CD14-positive monocyte (primary cell): ENCODE measurements around the gene SGK2. TPM values are rescaled to one million over a fixed set of nuclear protein-coding genes. Genes with fewer than 3 reads are reported as not detected.

Experiments used
- DNase-seq, 3 donors: peaks; one replicate each; pipeline ENCODE4 v3.0.0-alpha.2; 2011 to 2022
- H2AFZ ChIP-seq: 2 replicates; pipeline ENCODE4 v1.6.0; 2012; ENCODE audit warnings: mild to moderate bottlenecking, low read depth, low read length, inconsistent platforms; ENCODE audit not compliant: insufficient read depth, poor library complexity, severe bottlenecking
- H3K27ac ChIP-seq, 2 donors: 1 replicate in 1 of 2; 2 replicates in 1 of 2; pipeline ENCODE4 v1.5.1; 2012 to 2013; ENCODE audit warnings: low read length in 2 of 2, control low read depth in 1 of 2, inconsistent platforms in 1 of 2, low read depth in 1 of 2, mild to moderate bottlenecking in 1 of 2
- H3K27me3 ChIP-seq, 2 donors: one replicate each; pipeline versions ENCODE4 v1.6.0 to v1.6.1; 2011 to 2013; ENCODE audit warnings: low read length in 2 of 2; ENCODE audit not compliant: control insufficient read depth in 2 of 2, insufficient read depth in 2 of 2
- H3K36me3 ChIP-seq, 2 donors: replicated peaks in 1 of 2; 1 replicate in 1 of 2; 2 replicates in 1 of 2; pipeline versions ENCODE4 v1.5.1 to v1.6.1; 2012 to 2013; ENCODE audit warnings: low read length in 2 of 2, control low read depth in 1 of 2, inconsistent platforms in 1 of 2, mild to moderate bottlenecking in 1 of 2; ENCODE audit not compliant: insufficient read depth in 2 of 2, control insufficient read depth in 1 of 2
- H3K4me1 ChIP-seq, 2 donors: 1 replicate in 1 of 2; 2 replicates in 1 of 2; pipeline versions ENCODE4 v1.5.1 to v1.6.1; 2012 to 2013; ENCODE audit warnings: low read length in 2 of 2, control low read depth in 1 of 2, inconsistent platforms in 1 of 2, mild to moderate bottlenecking in 1 of 2, moderate library complexity in 1 of 2; ENCODE audit not compliant: insufficient read depth in 2 of 2, control insufficient read depth in 1 of 2
- H3K4me2 ChIP-seq: replicated peaks from 2 replicates; pipeline ENCODE3; 2012; ENCODE audit warnings: low read length, moderate library complexity, mild to moderate bottlenecking; ENCODE audit not compliant: poor library complexity, severe bottlenecking; ENCODE audit errors: extremely low read depth
- H3K4me3 ChIP-seq, 3 experiments: fragments of 200-600 bp in 1 of 3; sonication (generic) in 1 of 3; replicated peaks in 1 of 3; 1 replicate in 2 of 3; 2 replicates in 1 of 3; pipeline ENCODE4 v1.5.1; 2011 to 2013; ENCODE audit warnings: low read length in 3 of 3, mild to moderate bottlenecking in 3 of 3, control low read depth in 2 of 3, low read depth in 2 of 3, inconsistent platforms in 1 of 3, moderate library complexity in 1 of 3
- H3K79me2 ChIP-seq: 2 replicates; pipeline ENCODE4 v1.6.0; 2012; ENCODE audit warnings: mild to moderate bottlenecking, control low read depth, inconsistent platforms, low read length, moderate library complexity; ENCODE audit not compliant: insufficient read depth
- H3K9ac ChIP-seq: 2 replicates; pipeline ENCODE4 v1.6.0; 2017; ENCODE audit warnings: low read length, mild to moderate bottlenecking; ENCODE audit not compliant: insufficient read depth, poor library complexity, severe bottlenecking
- H3K9me3 ChIP-seq, 2 donors: replicated peaks in 1 of 2; 1 replicate in 1 of 2; 2 replicates in 1 of 2; pipeline versions ENCODE4 v1.5.1 to v1.6.1; 2012 to 2013; ENCODE audit warnings: low read length in 2 of 2, control low read depth in 1 of 2; ENCODE audit not compliant: control insufficient read depth in 1 of 2, insufficient read depth in 1 of 2
- H4K20me1 ChIP-seq: 2 replicates; pipeline ENCODE4 v1.6.0; 2012; ENCODE audit warnings: mild to moderate bottlenecking, low read length, control low read depth, moderate library complexity; ENCODE audit not compliant: insufficient read depth
- H3K27ac Mint-ChIP-seq, 7 donors: one replicate each; pipeline ENCODE4 v1.8.0; 2020; ENCODE audit warnings: mild to moderate bottlenecking in 7 of 7, mixed read lengths in 7 of 7, moderate library complexity in 6 of 7, inconsistent platforms in 2 of 7
- H3K27me3 Mint-ChIP-seq, 3 donors: one replicate each; pipeline ENCODE4 v1.8.0; 2021 to 2022; ENCODE audit warnings: low read depth in 3 of 3, mild to moderate bottlenecking in 3 of 3, mixed read lengths in 3 of 3, moderate library complexity in 3 of 3, inconsistent platforms in 1 of 3
- H3K36me3 Mint-ChIP-seq, 2 donors: one replicate each; pipeline ENCODE4 v1.8.0; 2020; ENCODE audit warnings: mixed read lengths in 2 of 2, inconsistent platforms in 1 of 2, mild to moderate bottlenecking in 1 of 2
- H3K4me1 Mint-ChIP-seq: one replicate; pipeline ENCODE4 v1.8.0; 2020; ENCODE audit warnings: mild to moderate bottlenecking, mixed read lengths
- H3K4me3 Mint-ChIP-seq, 2 donors: one replicate each; pipeline ENCODE4 v1.8.0; 2020; ENCODE audit warnings: mild to moderate bottlenecking in 2 of 2, mixed read lengths in 2 of 2, moderate library complexity in 1 of 2
- H3K9me3 Mint-ChIP-seq, 7 donors: one replicate each; pipeline ENCODE4 v1.8.0; 2020 to 2022; ENCODE audit warnings: mixed read lengths in 7 of 7, mild to moderate bottlenecking in 6 of 7, moderate library complexity in 6 of 7, inconsistent platforms in 2 of 7
- CTCF ChIP-seq: fragments of 200-600 bp; IDR thresholded peaks from one replicate; pipeline ENCODE4 v1.8.0; 2022; ENCODE audit warnings: antibody characterized with exemption, mild to moderate bottlenecking
- WGBS: methylation state at CpG from one replicate; pipeline ENCODE4 v1.1.5; 2013; ENCODE audit warnings: missing lambda C conversion rate; ENCODE audit not compliant: insufficient coverage; 5-methylcytosine and 5-hydroxymethylcytosine counted together
- intact Hi-C, 2 donors: fragments of 100-400 bp; cut with micrococcal nuclease; formaldehyde crosslinking; loops; one replicate each; pipeline versions ENCODE4 v1.15.0 to v1.15.1; 2023
- polyA plus RNA-seq, 3 donors: library from polyadenylated mRNA; depleted of rRNA in 1 of 3; unstranded in 2 of 3; stranded (reverse) in 1 of 3; fragments of 300-500 nt in 2 of 3; fragments of >200 nt in 1 of 3; fragmentation: Illumina TruSeq in 2 of 3; gene quantifications; 1 replicate in 2 of 3; 2 replicates in 1 of 3; pipeline ENCODE4 v1.2.3, GENCODE V29; 2012 to 2021

The SGK2 gene
- polyA plus RNA-seq, 3 donors: 0.17 TPM; not detected in 2

GRCh38 chr20:43543138-43543537 is 15.7 kb upstream of the SGK2 start:
- H3K9me3 ChIP-seq: no peaks in the 10 kb centered on the region
- Mint-ChIP-seq H3K27me3 (peaks cover 0 to 5% (median 0%) of the 10 kb centered on the region in 3 donors), H3K4me3 (no peak overlapping the region), H3K27ac (no peak overlapping the region), H3K9me3 (peaks cover 0 to 12% (median 7%) of the 10 kb centered on the region in 7 donors), H3K4me1 (peaks cover 4% of the 10 kb centered on the region), H3K36me3 (peaks cover 5 to 8% of the 10 kb centered on the region in 2 donors)
- no peaks in the 10 kb centered on the region for H3K79me2 ChIP-seq
- no peak for DNase-seq
- H2AFZ ChIP-seq: no peak overlapping the region
- H3K4me2 ChIP-seq: no peak overlapping the region
- no peak for TF ChIP-seq CTCF
- no peaks in the 10 kb centered on the region for H3K27me3 ChIP-seq
- peaks cover 0 to 14% of the 10 kb centered on the region in 2 donors for H3K36me3 ChIP-seq
- intact Hi-C loops: no loop called here
- no peak overlapping the region for H3K4me3 ChIP-seq
- H3K27ac ChIP-seq: no peak overlapping the region
- peaks cover 2 to 3% of the 10 kb centered on the region in 2 donors for H3K4me1 ChIP-seq
- H3K9ac ChIP-seq: no peak overlapping the region
- no peaks in the 10 kb centered on the region for H4K20me1 ChIP-seq
- WGBS: 100% methylated on average over 1 of the region's 5 CpGs

DNA sequence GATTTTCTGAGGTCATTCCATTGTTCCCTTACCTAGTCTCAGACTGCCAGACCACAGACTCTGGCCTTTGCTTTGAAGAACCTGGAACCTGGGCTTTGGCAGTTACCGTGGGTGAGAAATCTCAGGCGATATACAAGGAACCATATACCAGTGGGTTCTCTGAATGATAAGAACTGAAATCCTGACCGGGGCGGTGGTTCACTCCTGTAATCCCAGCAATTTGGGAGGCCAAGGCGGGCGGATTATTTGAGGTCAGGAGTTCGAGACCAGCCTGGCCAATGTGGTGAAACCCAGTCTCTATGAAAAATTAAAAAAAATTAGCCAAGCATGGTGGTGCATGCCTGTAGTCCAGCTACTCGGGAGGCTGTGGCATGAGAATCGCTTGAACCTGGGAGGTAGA is 14.3 kb upstream of the SGK2 start:
- no peaks in the 10 kb centered on the region for H3K4me1 ChIP-seq
- 94% methylated on average over 7 of the region's 9 CpGs for WGBS
- no peak overlapping the region for H3K27ac Mint-ChIP-seq
- peaks cover 0 to 12% (median 7%) of the 10 kb centered on the region in 7 donors for H3K9me3 Mint-ChIP-seq
- peaks cover 0 to 5% (median 0%) of the 10 kb centered on the region in 3 donors for H3K27me3 Mint-ChIP-seq
- TF ChIP-seq CTCF: no peak
- no peak for DNase-seq
- no peak overlapping the region for H3K4me3 Mint-ChIP-seq
- no peak overlapping the region for H3K27ac ChIP-seq
- intact Hi-C loops: no loop called here
- no peak overlapping the region for H3K4me2 ChIP-seq
- no peaks in the 10 kb centered on the region for H4K20me1 ChIP-seq
- H3K4me3 ChIP-seq: no peak overlapping the region
- H3K4me1 Mint-ChIP-seq: no peaks in the 10 kb centered on the region
- H3K9ac ChIP-seq: no peak overlapping the region
- no peaks in the 10 kb centered on the region for H3K27me3 ChIP-seq
- peaks cover 0 to 14% of the 10 kb centered on the region in 2 donors for H3K36me3 ChIP-seq
- no peaks in the 10 kb centered on the region for H3K79me2 ChIP-seq
- H3K36me3 Mint-ChIP-seq: peaks cover 2 to 8% of the 10 kb centered on the region in 2 donors
- H3K9me3 ChIP-seq: no peaks in the 10 kb centered on the region
- H2AFZ ChIP-seq: no peak overlapping the region
